HG03025 (cell line): ENCODE data around the gene QRICH1.
"Not testable (repeated sequence)": the region's sequence is repeated elsewhere in the genome, so short reads cannot be mapped to it uniquely, and the experiment has no call there.

ENCODE experiments used
- ATAC-seq: cut with Tn5 transposase; IDR thresholded peaks from one replicate; pipeline ENCODE4 v1.9.1; 2021; ENCODE audit warnings: mild to moderate bottlenecking, moderate library complexity; ENCODE audit not compliant: unreplicated experiment, low FRiP score

QRICH1 gene

GRCh38 chr3:49020330-49021212, 73.3 kb downstream of the QRICH1 start:
- ATAC-seq, result peak; percentile 0

- ATAC-seq, result no peak
Observed at GRCh38 chr3:49019941-49020329, 73.9 kb downstream of the QRICH1 start.

GRCh38 chr3:49018707-49019006, 75.2 kb downstream of the QRICH1 start:
- no peak for ATAC-seq

- no peak for ATAC-seq
Observed at GRCh38 chr3:49017971-49018706, 75.7 kb downstream of the QRICH1 start, which contains the start of gene DALRD3. Gene DALRD3 (minus strand): TSS chr3:49018580. CDS start chr3:49018564, 16 bp downstream.

GRCh38 chr3:49017229-49017970, 76.5 kb downstream of the QRICH1 start:
- ATAC-seq, result no peak

GRCh38 chr3:49016414-49017228, 77.2 kb downstream of the QRICH1 start:
- no peak for ATAC-seq

GRCh38 chr3:49015765-49016164, 78.1 kb downstream of the QRICH1 start:
- ATAC-seq, result no peak

GRCh38 chr3:49015072-49015471, 78.8 kb downstream of the QRICH1 start:
- ATAC-seq, result no peak

GRCh38 chr3:49013738-49014660, 79.9 kb downstream of the QRICH1 start:
- ATAC-seq, result no peak

GRCh38 chr3:49013113-49013737, 80.6 kb downstream of the QRICH1 start:
- ATAC-seq, result no peak

- no peak for ATAC-seq
Observed at GRCh38 chr3:49012441-49013017, 81.3 kb downstream of the QRICH1 start.

GRCh38 chr3:49009396-49009795, 84.5 kb downstream of the QRICH1 start:
- no peak for ATAC-seq

- ATAC-seq, result not testable (repeated sequence)
Observed at GRCh38 chr3:49008627-49009026, 85.2 kb downstream of the QRICH1 start.

- peak; percentile 43 for ATAC-seq
Observed at GRCh38 chr3:49007771-49008528, 85.9 kb downstream of the QRICH1 start.

- peak; percentile 71 for ATAC-seq
Observed at GRCh38 chr3:49007068-49007770, 86.7 kb downstream of the QRICH1 start, which contains the start of gene WDR6. Gene WDR6 (plus strand): TSS chr3:49007391. CDS start chr3:49007432, 41 bp downstream.

- no peak for ATAC-seq
Observed at GRCh38 chr3:49006408-49007067, 87.3 kb downstream of the QRICH1 start.
